HG02642 (cell line): Measurements from ENCODE around the gene SLTM.

Experiments
- ATAC-seq: cut with Tn5 transposase; IDR thresholded peaks from one replicate; pipeline ENCODE4 v1.9.1; 2021; ENCODE audit warnings: mild to moderate bottlenecking; ENCODE audit not compliant: unreplicated experiment, poor library complexity

The SLTM gene

GRCh38 chr15:58830556-58830955 is 102.9 kb downstream of the SLTM start:
- ATAC-seq = no peak
